ENCODE data around the gene TBC1D24. TPM values are rescaled to one million over a fixed set of nuclear protein-coding genes. Genes with fewer than 3 reads are reported as not detected.

TBC1D24 gene
- total and polyA plus RNA-seq, 9 of the 15 experiments (the other 6 are each of a cell fraction or from before 2014, with no cell fraction given), result 1.7 to 22.6 (median 7.2) TPM

DNA sequence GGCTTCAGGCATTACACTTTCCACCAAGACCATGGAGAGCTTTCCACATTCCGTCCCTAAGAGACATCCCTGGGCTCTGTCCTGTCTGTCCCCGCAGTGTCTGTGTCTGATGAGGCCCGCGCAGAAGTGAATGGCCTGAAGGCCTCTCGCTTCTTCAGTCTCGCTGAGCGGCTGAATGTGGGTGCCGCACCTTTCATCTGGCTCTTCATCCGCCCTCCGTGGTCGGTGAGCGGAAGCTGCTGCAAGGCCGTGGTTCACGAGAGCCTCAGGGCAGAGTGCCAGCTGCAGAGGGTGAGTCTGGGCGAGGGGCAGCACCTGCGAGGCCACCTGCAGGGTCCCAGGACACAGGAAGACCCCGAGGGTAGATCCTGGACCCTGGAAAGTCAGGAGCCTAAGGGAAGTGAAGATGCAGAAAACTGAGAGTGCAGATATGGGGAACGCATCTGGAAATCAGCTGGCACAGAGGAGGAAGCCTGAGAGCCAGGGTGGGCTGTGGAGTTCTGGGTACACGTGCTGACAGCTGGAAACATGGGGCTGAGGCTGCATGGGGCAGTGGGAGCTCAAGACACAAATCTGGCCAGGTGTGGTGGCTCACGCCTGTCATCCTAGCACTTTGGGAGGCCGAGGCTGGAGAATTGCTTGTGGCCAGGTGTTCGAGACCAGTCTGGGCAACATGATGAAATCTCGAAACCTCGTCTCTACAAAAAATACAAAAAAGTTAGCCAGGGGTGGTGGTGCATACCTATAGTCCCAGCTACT, 37.7 kb upstream of the TBC1D24 start:
- BruUV-seq (replicated peaks), result no TSS peak

More for the DNA sequence above, 37.7 kb upstream of the TBC1D24 start:
- Histone ChIP-seq H3K4me3 (no peak overlapping the region), H4K20me1 (replicated peaks; ENCODE audit: control insufficient read depth, insufficient read depth, low read length) (no peaks in the 10 kb centered on the region; the same call in 1 of the 2 replicates), H3K9me3 (replicated peaks; ENCODE audit: control insufficient read depth, insufficient read depth, low read depth, low read length) (no peaks in the 10 kb centered on the region), H3K9ac (ENCODE audit: insufficient read depth in 1 of 2, low read depth in 2 of 2, low read length in 2 of 2) (no peak overlapping the region), H3K27ac (ENCODE audit: extremely low read depth, low read depth, low read length) (no peak overlapping the region), H3K4me1 (replicated peaks in 1 of 2; ENCODE audit: control insufficient read depth in 2 of 2, insufficient read depth in 2 of 2, low read length in 2 of 2) (peaks cover 0 to 3% of the 10 kb centered on the region in 2 experiments; a peak in 1 of 5 replicates), H3K36me3 (ENCODE audit: control insufficient read depth, insufficient read depth, low read length) (peaks cover 84% of the 10 kb centered on the region), H2AFZ (ENCODE audit: low read depth, low read length) (no peak overlapping the region), H3K4me2 (ENCODE audit: insufficient read depth, low read length) (no peak overlapping the region), H3K9me1 (ENCODE audit: control insufficient read depth, insufficient read depth, low read length) (no peaks in the 10 kb centered on the region), H3K79me2 (ENCODE audit: control insufficient read depth, insufficient read depth, low read length) (peaks cover 4% of the 10 kb centered on the region; the same call in 2 of the 3 replicates), H3K27me3 (ENCODE audit: control insufficient read depth in 2 of 2, insufficient read depth in 2 of 2, low read length in 2 of 2) (no peaks in the 10 kb centered on the region)
- DNase-seq (ENCODE audit: extremely low read depth in 1 of 4, low spot score in 3 of 4) (no peak), FAIRE-seq (no peak), ATAC-seq (no peak)
- 95% methylated on average over 16 of the region's 24 CpGs for WGBS (ENCODE audit: insufficient coverage, low coverage, missing lambda C conversion rate)
- intact Hi-C loops (cut with micrococcal nuclease) (no loop called here), in situ Hi-C loops (cut with MboI) (no loop called here)
- peak; percentile 42 for TF ChIP-seq RBFOX2 (IDR thresholded peaks at IDR 0.05; ENCODE audit: low read depth, low read length)
- no peak for TF ChIP-seq ZNF583 (CRISPR knock-in tag; IDR thresholded peaks at IDR 0.05)
- no peak for TF ChIP-seq NR4A1 (CRISPR knock-in tag; IDR thresholded peaks at IDR 0.05)
- TF ChIP-seq NR4A1 (tag; IDR thresholded peaks at IDR 0.05), result no peak
- TF ChIP-seq TBP (optimal IDR thresholded peaks at IDR 0.05; ENCODE audit: low read depth, low read length), result no peak
- TF ChIP-seq TOE1 (IDR thresholded peaks at IDR 0.05; ENCODE audit: borderline replicate concordance), result no peak
- TF ChIP-seq TOE1 (CRISPR knock-in tag; IDR thresholded peaks at IDR 0.05; ENCODE audit: borderline replicate concordance, low read depth), result no peak
- TF ChIP-seq POLR2G (IDR thresholded peaks at IDR 0.05; ENCODE audit: low read depth, low read length), result peak; percentile 64; the same call in 1 of the 2 replicates
- TF ChIP-seq NR2C1 (IDR thresholded peaks at IDR 0.05), result no peak
- TF ChIP-seq NR2C1 (tag; IDR thresholded peaks at IDR 0.05), result no peak
- TF ChIP-seq, protein P1, sequence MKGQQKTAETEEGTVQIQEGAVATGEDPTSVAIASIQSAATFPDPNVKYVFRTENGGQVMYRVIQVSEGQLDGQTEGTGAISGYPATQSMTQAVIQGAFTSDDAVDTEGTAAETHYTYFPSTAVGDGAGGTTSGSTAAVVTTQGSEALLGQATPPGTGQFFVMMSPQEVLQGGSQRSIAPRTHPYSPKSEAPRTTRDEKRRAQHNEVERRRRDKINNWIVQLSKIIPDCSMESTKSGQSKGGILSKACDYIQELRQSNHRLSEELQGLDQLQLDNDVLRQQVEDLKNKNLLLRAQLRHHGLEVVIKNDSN (CRISPR knock-in tag; IDR thresholded peaks at IDR 0.05), result no peak
- no peak for TF ChIP-seq FOSL1 (tag; conservative IDR thresholded peaks at IDR 0.05)
- TF ChIP-seq PRDM10 (IDR thresholded peaks at IDR 0.05; ENCODE audit: partially characterized antibody), result no peak
- no peak for TF ChIP-seq RNF2 (IDR thresholded peaks at IDR 0.05)
- no peak for TF ChIP-seq RBBP5 (IDR thresholded peaks at IDR 0.05; ENCODE audit: borderline replicate concordance, insufficient read depth, low read length, poor library complexity, severe bottlenecking)
- TF ChIP-seq, protein P2, sequence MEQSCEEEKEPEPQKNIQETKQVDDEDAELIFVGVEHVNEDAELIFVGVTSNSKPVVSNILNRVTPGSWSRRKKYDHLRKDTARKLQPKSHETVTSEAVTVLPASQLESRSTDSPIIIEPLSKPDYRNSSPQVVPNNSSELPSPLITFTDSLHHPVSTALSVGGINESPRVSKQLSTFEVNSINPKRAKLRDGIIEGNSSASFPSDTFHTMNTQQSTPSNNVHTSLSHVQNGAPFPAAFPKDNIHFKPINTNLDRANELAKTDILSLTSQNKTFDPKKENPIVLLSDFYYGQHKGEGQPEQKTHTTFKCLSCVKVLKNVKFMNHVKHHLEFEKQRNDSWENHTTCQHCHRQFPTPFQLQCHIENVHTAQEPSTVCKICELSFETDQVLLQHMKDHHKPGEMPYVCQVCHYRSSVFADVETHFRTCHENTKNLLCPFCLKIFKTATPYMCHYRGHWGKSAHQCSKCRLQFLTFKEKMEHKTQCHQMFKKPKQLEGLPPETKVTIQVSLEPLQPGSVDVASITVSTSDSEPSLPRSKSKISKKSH (CRISPR knock-in tag; IDR thresholded peaks at IDR 0.05), result no peak
- 0 out of 2 replicates have a peak, but pooled peaks have one; percentile 19 for TF ChIP-seq SUPT5H (IDR thresholded peaks at IDR 0.05)
- POLR2A ChIA-PET, result interaction anchor here (1.0 to 1.2 kb wide), 2 partner anchors 13 to 282 kb away, joined by 3 to 7 read pairs; partner anchors contain the start of gene TRAF7
- CTCF ChIA-PET (ENCODE audit: low intra/inter-chr PET ratio), result no interaction called here
